HG03060 (cell line): ENCODE measurements around the gene POLG.

Experiments
- ATAC-seq: cut with Tn5 transposase; IDR thresholded peaks from one replicate; pipeline ENCODE4 v1.9.1; 2021; ENCODE audit warnings: low read depth, moderate number of reproducible peaks; ENCODE audit not compliant: unreplicated experiment

Gene POLG

GRCh38 chr15:89358435-89358754 lies 23.8 kb upstream of the POLG start:
- no peak for ATAC-seq

- ATAC-seq = no peak
These were observed 22.1 kb upstream of the POLG start for GRCh38 chr15:89356634-89357298.

GRCh38 chr15:89353991-89354390 lies 19.4 kb upstream of the POLG start:
- ATAC-seq = no peak

GRCh38 chr15:89352476-89352875 lies 17.9 kb upstream of the POLG start:
- ATAC-seq = no peak

GRCh38 chr15:89349206-89349558 lies 14.6 kb upstream of the POLG start:
- ATAC-seq = no peak

GRCh38 chr15:89346516-89347231 lies 12.1 kb upstream of the POLG start:
- ATAC-seq = no peak

- no peak for ATAC-seq
These were observed 10.6 kb upstream of the POLG start for GRCh38 chr15:89345248-89345647.

- no peak for ATAC-seq
These were observed 8.2 kb upstream of the POLG start for GRCh38 chr15:89342840-89343239.

GRCh38 chr15:89341316-89342005 lies 6.8 kb upstream of the POLG start:
- no peak for ATAC-seq

- no peak for ATAC-seq
These were observed 5.9 kb upstream of the POLG start for GRCh38 chr15:89340573-89340972.

- no peak for ATAC-seq
These were observed 3.4 kb upstream of the POLG start for GRCh38 chr15:89338036-89338435.

GRCh38 chr15:89335298-89336041 lies 846 bp upstream of the POLG start:
- ATAC-seq = no peak

GRCh38 chr15:89333959-89334509 lies 590 bp downstream of the POLG start:
- ATAC-seq = peak; percentile 0

- no peak for ATAC-seq
These were observed 1.4 kb downstream of the POLG start for GRCh38 chr15:89333011-89333860.

GRCh38 chr15:89332446-89332845 lies 2.2 kb downstream of the POLG start:
- ATAC-seq = no peak

GRCh38 chr15:89330881-89331595 lies 3.6 kb downstream of the POLG start:
- no peak for ATAC-seq

GRCh38 chr15:89330119-89330518 lies 4.5 kb downstream of the POLG start:
- no peak for ATAC-seq

- no peak for ATAC-seq
These were observed 5.1 kb downstream of the POLG start for GRCh38 chr15:89329329-89330084.
